GM12801 (cell line): ENCODE results near the gene GALT.
A peak's percentile ranks its signal among the peaks of the same experiment; 100 is the strongest.

Experiments
- CTCF ChIP-seq: IDR thresholded peaks from one replicate; pipeline ENCODE4 v1.5.1; 2011; ENCODE audit warnings: control low read depth; ENCODE audit not compliant: insufficient read length; ENCODE audit errors: extremely low read depth

Gene GALT

GRCh38 chr9:34629491-34629808 is 17.0 kb upstream of the GALT start:
- TF ChIP-seq CTCF, result no peak

DNA sequence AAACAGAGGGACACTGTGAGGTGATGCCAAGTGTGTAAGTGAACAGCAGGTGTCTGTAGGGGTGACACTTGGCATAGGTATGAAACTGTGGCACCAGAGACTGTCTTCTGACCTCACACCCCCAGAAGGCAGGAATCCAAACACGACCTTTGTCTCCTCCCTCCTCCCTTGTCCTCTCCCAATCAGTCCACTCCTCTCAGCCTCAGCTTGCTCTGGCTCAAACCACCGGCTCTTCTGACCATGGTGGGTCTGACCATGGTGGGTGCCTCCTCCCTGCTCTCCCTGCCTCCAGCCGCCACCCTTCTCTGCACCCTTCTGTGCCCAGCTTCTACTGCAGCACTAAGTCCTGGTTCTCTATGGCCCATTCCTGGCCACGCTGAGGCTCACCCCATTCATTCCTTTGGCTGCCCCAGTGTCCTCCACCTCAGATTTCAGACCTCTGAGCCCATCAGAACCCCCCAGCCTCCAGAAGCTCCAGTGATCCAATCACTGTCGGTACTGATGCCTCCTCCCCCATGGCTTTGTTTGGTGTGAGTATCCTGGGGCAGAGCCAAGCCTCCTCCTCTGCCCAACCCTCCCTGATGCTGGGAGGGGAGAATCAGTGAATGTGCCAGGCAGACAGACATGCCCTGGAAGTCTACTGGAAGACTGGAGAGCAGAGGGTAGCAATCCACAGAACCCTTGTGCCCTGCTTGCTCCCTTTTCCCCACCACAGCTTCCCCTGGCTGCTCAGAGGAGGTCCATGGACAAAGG is 15.9 kb upstream of the GALT start:
- TF ChIP-seq CTCF, result no peak

DNA sequence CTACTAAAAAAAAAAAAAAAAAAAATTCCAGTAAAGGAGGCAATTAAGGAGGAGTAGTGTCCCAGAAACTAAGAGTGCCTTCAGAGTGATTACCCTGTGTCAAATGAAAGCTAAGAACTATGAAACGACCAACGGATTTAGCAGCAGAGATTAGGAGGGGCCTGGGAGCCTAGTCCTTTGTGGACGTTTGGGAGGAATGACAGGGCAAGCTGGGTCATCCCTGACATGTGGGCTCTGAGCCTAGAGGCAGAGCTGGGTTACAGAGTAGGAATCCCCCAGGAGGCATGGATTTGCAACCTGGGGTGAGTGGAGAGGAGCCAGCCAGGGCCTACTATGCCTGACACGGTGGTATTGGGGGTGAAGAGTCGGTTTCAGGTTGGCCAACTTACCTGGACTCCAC is 13.3 kb upstream of the GALT start:
- no peak for TF ChIP-seq CTCF

GRCh38 chr9:34633851-34634550 is 12.5 kb upstream of the GALT start:
- TF ChIP-seq CTCF, result peak; percentile 55

- TF ChIP-seq CTCF, result no peak
Observed at GRCh38 chr9:34634551-34635248, 11.8 kb upstream of the GALT start.

GRCh38 chr9:34635556-34635955 is 10.9 kb upstream of the GALT start:
- no peak for TF ChIP-seq CTCF

- no peak for TF ChIP-seq CTCF
Observed at GRCh38 chr9:34636791-34637355, 9.6 kb upstream of the GALT start.
